GM19099 (cell line): ENCODE data around the gene TUT7.

ENCODE experiments used
- POLR2A ChIP-seq: IDR thresholded peaks from 3 replicates; pipeline ENCODE4 v1.6.1; 2011; ENCODE audit warnings: low read depth; ENCODE audit not compliant: insufficient read length; ENCODE audit errors: extremely low read depth

The TUT7 gene

GRCh38 chr9:86329649-86330048, 24.6 kb downstream of the TUT7 start:
- TF ChIP-seq POLR2A: no peak

DNA sequence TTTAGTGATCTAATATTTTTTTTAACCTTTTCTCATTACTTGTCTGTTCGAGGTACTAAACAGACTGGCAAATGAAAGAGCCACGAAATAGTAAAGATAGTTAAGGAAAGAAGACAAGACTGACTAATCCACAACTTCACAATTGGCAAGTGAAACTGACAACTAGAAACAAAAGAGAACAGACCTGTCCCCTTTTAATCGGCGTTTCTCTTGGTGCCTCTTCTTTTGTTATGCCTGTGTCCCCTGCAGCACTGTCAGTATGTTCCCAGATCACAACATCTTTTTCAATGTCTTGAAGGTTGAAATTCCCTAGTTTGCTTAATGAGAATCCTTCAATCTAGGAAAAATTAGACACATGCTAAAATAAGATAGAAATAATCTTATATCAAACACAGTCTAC, 26.1 kb downstream of the TUT7 start:
- TF ChIP-seq POLR2A: no peak

- TF ChIP-seq POLR2A: no peak
Observed at GRCh38 chr9:86326536-86326935, 27.7 kb downstream of the TUT7 start.

GRCh38 chr9:86324901-86325300, 29.3 kb downstream of the TUT7 start:
- TF ChIP-seq POLR2A: no peak

DNA sequence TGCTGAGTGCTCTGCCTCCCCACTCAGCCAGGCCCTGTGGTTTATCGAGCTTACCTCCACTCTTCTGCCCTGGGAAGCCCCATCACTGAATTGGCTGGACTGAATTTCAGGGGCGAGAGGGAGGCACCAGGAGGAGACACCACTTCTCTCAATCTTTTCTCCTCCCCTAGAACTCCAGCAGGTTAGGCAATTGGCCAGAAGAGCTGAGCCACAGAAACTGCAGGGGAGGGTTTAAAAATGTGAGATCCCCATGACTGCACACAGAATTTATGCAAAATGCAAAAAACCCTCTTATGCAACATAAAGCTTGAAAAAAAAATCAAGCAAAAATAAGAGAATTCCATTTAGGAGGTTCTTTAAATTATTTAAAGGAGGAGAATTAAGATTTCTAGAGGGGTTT, 29.9 kb downstream of the TUT7 start:
- no peak for TF ChIP-seq POLR2A

DNA sequence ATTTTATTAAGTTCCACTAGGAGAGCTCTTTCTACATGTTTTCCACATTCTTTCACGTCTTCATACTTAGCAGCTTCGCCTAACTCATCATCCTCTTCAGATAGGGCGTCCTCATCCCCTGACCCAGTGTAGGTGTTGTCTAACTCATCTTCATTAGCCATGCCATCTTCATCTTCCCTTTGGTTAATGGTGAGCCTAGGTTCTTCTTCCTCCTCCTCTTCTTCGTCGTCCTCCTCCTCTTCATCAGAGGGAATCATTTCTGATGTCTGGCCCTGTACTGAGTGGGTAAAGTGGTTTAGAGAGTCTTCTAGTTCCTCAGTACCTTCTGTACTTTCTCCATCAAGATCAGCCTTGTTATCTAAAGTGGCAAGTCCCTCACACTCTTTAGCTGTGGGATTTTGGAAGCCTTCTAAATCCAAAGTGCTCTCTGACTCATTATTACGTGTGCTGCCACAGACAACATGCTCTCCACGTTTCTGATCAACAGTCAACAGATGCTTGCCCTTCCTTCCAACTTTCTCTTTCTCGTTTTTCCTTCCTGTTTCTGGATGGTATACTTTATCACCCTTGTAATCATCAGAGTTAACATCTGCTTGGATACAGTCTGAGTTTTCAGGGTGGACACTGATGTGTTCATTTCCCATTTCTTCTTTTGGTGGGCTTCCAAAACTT, 31.1 kb downstream of the TUT7 start:
- TF ChIP-seq POLR2A: no peak

DNA sequence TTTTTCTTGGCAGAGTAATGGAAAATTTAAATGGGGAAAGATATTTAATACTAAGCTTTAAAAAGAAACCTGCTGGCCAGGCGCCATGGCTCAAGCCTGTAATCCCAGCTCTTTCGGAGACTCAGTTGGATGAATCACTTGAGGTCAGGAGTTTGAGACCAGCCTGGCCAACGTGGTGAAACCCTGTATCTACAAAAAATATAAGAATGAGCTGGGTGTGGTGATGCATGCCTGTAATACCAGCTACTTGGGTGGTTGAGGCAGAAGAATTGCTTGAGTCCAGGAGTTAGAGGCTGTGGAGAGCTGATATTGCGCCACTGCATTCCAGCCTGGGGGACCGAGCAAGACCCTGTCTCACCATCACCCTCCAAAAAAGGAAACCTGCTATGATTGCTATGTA, 32.8 kb downstream of the TUT7 start:
- TF ChIP-seq POLR2A: no peak

GRCh38 chr9:86318187-86318586, 36.0 kb downstream of the TUT7 start:
- no peak for TF ChIP-seq POLR2A

- no peak for TF ChIP-seq POLR2A
Observed at GRCh38 chr9:86315078-86315477, 39.1 kb downstream of the TUT7 start.

- TF ChIP-seq POLR2A: no peak
Observed at GRCh38 chr9:86308687-86309086, 45.5 kb downstream of the TUT7 start.

DNA sequence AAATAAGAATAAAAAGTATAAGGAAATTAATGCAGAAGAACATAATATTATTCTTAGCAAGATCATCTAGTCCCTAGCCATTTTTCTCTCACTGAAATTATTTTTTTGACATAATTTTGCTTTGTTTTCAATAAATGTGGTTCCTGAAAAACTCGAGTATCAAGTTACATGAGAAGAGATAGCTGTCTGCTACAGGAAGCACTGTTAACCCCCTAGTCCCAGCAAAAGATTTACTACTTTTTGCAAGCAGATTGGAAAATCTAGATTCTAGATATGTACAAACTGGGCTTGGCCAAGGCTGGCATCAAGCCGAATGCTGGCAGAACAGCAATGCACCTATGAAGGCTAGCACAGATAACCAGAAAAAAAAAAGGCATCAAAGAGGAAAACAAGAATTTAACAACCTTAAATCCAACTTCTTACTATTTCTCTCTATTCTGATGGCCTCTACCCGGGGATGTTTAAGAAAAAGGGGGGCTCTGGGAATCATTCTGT, 49.9 kb downstream of the TUT7 start:
- TF ChIP-seq POLR2A: no peak

GRCh38 chr9:86303316-86303975, 50.8 kb downstream of the TUT7 start:
- TF ChIP-seq POLR2A: no peak

DNA sequence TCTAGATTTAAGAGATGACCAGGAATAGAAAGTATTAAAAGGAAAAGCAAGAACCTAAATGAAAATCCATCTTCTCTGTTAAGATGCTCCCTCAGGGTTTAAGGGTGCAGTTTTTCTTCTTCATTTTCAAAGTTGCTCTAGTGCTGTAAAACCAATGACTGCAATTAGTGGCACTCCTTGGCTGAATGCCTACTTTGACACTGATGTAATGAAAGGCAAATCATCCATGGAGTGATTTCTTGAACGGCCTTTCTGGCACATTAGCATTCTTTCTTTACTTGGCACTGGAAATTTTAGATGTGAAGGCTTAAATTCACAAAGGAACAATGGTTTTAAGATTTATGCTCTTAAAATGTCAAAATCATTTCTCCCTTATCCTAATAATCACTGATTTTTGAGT, 52.5 kb downstream of the TUT7 start:
- TF ChIP-seq POLR2A: no peak

- no peak for TF ChIP-seq POLR2A
Observed at GRCh38 chr9:86300701-86301100, 53.5 kb downstream of the TUT7 start.

GRCh38 chr9:86298873-86299272, 55.3 kb downstream of the TUT7 start:
- no peak for TF ChIP-seq POLR2A

- TF ChIP-seq POLR2A: no peak
Observed at GRCh38 chr9:86288499-86289198, 65.6 kb downstream of the TUT7 start.
